GM19395 (cell line): ENCODE measurements around the gene DUSP18.
"Not testable (repeated sequence)": the region's sequence is repeated elsewhere in the genome, so short reads cannot be mapped to it uniquely, and the experiment has no call there.

Experiments used
- ATAC-seq: cut with Tn5 transposase; IDR thresholded peaks from one replicate; pipeline ENCODE4 v1.9.1; 2021; ENCODE audit warnings: mild to moderate bottlenecking, moderate library complexity; ENCODE audit not compliant: unreplicated experiment

DUSP18 gene

GRCh38 chr22:30667494-30668385 is at the start of gene DUSP18:
Gene DUSP18 (minus strand): TSS chr22:30667875. CDS start chr22:30664003, 3,872 bp downstream.
- ATAC-seq: peak; percentile 85

DNA sequence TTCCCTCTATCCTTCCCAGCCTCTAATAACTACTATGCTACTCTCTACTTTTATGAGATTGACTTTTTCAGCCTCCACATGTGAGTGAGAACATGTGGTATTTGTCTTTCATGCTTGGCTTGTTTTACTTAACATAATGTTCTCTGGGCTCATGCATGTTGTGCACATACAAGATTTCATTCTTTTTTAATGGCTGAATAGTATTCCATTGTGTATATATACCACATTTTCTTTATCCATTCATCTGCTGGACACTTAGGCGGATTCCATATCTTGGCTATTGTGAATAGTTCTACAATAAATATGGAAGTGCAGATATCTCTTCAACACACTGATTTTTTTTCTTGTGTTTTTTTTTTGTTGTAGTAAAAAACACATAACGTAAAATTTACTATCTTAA is 46.4 kb upstream of the DUSP18 start:
- no peak for ATAC-seq

DNA sequence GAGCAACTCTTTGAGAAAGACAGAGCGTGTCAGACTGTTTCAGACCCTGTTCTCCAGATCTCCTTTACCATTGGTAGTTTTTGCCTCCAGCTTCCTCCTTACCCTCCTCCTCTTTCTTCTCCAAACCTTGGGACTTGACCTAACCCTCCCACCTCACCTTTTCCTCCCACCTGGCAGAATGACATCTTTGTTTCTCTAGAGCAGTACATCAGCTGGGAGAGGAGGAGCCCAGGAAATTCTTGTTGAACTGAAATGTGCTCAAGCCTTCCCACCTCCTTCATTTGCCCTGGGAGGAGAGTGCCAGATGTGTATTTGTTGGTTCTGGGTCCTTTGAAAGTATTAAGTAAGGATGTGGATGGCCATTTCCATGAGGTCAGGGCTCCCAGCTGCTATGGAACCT is 44.4 kb upstream of the DUSP18 start:
- ATAC-seq: no peak

GRCh38 chr22:30709980-30710379 is 42.3 kb upstream of the DUSP18 start:
- ATAC-seq: not testable (repeated sequence)

DNA sequence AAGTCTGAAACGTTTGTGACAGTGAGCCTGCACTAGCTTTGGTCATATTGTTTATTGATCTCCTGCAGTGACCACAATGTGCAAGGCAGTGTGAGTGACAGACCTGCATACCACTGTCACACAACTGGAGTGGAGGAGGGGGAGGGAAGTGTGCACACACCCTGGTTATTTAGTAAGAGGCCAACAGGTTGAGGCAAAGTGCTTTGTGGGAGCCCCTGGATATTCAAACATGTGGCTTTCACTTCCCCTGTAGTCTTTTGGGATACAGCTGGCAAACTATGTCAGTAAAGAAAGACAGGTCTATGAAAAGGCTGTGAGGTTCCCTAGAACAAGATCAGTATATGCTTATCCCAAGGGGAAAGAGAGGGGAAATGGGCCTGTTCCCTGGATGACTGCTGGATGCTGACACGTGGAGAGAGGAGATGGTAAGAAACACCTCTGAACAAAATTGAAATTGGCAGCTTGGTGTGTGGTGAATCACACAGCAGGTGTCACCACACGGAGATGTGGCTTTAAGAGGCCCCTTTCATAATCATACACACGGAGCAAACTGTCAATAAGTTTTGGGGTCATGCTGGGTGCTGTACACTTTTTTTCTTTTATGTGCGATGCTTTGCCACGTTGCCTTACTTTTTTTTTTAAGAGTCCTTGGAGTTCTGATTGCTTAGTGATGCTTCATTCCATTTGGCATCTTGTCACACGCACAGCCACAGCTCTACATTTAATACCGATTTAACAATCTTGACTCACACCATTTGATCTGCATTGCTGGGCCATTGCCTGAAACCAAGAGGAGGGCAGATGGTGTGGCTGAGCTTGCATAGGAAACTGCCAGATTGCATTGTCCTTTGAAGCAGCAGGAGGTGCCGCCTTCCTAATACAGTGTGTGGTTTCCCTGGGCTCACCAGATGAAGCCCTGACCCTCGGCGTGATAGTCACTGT is 38.3 kb upstream of the DUSP18 start:
- peak; percentile 72 for ATAC-seq

DNA sequence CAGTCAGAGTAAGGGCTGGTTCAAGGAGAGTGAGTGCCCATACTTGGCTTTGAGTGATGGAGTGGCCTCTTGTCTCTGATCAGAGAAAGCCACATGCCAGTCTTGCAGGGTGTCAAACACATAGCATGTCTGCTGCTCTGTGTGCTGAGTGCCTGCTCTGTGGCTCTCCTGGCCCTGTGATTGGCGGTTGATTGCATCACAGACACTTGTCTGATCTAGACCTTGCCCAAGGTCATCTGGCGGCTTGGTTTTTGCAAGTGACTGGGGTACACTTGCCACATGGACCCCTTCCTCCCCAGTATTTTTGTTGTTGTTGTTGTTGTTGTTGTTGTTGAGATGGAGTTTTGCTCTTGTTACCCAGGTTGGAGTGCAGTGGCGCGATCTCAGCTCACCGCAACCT is 37.3 kb upstream of the DUSP18 start:
- ATAC-seq: no peak

- no peak for ATAC-seq
Measured at GRCh38 chr22:30702856-30703255, 35.2 kb upstream of the DUSP18 start.

GRCh38 chr22:30701872-30702271 is 34.2 kb upstream of the DUSP18 start:
- no peak for ATAC-seq

DNA sequence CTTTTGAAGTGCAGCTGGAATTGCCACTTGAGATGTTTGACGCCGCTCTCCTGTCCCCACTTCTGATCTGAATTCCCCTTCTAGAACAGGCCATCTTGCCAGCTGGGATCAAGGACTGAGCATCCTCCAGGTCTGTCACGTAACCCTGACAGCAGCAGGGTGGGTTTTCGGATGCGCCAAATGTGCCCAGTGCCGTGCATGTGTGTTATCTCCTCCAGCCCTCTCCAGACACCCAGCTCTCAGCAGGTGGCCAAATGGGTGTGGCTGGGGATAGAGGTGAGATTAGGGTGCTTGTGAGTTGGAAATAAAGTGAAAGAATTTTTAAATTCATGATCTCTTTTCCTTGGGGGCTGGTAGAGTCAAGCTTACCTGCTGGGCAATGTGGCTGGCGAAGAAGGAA is 30.3 kb upstream of the DUSP18 start:
- no peak for ATAC-seq

DNA sequence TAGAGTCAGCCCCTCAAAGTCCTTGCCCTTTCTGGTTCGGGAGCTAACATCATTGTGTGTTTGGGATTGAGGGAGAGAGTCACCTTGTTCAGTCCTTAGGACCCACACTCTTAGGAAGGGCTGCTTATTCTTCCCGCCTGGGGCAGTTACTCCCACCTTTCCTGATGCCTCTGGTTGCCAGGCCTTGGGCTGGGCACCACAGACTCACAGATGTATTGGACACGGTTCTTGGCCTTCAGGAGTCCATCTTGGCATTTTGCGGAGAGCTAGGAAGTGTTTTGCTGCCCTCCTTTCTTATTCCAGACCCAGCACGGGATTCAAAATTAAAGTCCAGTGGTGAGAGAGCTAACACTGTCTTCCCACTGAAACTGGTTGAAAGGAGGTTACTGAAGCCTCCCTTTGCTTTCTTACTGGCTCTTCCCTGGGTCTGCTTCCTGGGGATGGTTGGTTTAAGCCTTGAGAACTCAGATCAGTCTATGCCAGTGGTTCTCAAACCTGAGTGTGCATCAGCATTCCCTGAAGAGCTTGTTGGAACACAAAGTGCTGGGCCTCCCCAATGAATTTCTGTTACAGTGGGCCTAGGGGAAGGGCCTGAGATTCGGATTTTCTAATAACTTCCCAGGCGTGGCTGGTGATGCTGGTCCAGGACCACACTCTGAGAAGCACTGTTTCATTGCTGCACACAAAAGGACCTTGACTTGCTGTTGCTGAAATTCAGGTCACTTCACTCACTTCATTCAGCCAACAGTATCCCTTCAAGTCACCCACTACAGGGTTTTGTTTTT is 28.4 kb upstream of the DUSP18 start:
- ATAC-seq: no peak

DNA sequence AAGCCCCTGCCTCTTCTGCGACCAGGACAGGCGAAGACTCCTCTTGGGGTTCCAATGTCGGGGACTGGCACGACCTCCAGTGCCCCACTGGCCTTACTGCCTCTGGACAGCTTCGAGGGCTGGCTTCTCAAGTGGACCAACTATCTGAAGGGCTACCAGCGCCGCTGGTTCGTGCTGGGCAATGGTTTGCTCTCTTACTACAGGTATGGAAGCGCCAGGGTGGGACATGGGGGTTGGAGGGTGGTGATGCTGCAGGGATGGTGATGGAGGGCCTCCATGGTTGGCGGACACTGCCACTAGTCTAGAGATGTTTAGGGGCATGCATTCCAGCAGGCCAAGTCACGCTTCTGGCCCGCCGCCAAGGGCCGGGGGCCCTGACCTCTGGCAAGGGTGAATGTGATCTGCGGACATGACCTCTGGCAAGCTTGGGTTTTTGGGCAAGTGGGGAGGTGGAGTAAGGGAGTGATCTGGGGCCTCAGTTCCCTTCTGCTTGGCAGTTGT is 27.7 kb upstream of the DUSP18 start:
- no peak for ATAC-seq

GRCh38 chr22:30694640-30695350 is 27.1 kb upstream of the DUSP18 start, which contains the start of gene OSBP2:
Gene OSBP2 (plus strand): TSS chr22:30694874. CDS start chr22:30694910, 36 bp downstream.
- ATAC-seq: no peak

- ATAC-seq: no peak
Measured at GRCh38 chr22:30694171-30694639, 26.5 kb upstream of the DUSP18 start.

DNA sequence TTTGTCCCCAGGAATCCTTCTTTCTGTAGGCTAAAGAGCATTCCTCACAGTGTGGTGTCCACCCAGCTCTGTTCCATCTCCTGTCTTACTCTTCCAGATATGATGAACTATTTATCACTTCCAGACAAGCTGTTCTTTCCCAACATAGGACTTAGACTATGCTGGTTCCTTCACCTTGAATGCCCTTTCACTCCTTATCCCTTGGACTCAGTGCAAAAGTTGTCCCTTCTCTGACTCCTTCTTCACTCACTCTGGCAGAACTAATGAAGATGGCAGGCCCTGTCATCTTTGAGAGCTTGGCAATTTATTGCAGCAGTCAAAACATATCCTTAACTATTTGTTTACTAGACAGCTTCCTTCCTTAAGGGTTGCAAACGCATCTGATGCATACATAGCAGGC is 23.5 kb upstream of the DUSP18 start:
- no peak for ATAC-seq

DNA sequence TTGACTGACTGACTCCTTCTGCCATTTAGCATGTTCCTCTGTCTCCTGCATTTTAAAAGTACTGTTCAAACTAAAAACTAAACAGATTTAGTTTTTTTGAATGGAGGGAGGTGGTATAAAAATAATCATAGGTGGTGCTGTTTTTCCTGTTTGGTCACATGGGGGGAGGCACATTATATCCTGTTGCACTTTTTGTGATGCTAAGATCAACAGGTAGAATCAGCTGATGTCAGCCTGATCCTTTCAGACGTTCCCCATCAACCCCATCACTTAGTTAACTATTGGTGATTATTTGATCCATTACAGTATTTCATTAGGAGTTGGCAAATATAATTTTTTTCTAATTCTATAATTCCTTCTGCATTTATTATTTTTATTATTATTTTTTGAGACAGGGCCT is 21.9 kb upstream of the DUSP18 start:
- ATAC-seq: no peak

GRCh38 chr22:30687358-30687757 is 19.7 kb upstream of the DUSP18 start:
- no peak for ATAC-seq

- no peak for ATAC-seq
Measured at GRCh38 chr22:30685178-30685577, 17.5 kb upstream of the DUSP18 start.

DNA sequence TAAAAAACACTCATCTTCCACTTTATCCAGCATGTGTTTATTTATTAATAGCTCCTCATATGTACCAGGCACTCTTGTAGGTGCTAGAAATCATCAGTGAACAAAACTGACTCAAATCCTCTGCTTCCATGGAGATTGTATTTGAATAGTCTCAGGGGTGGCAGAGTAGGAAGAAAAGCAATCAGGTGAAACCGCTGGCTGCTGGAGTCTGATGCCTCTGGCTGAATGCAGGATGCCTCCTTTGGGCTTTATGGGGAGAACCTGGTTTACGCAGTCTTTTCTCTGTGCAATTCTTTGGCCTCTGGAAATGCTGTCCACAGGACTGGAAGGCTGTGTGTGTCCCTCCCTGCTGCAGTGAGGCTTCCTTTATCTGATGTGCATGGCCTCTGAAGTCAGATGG is 14.2 kb upstream of the DUSP18 start:
- ATAC-seq: no peak

DNA sequence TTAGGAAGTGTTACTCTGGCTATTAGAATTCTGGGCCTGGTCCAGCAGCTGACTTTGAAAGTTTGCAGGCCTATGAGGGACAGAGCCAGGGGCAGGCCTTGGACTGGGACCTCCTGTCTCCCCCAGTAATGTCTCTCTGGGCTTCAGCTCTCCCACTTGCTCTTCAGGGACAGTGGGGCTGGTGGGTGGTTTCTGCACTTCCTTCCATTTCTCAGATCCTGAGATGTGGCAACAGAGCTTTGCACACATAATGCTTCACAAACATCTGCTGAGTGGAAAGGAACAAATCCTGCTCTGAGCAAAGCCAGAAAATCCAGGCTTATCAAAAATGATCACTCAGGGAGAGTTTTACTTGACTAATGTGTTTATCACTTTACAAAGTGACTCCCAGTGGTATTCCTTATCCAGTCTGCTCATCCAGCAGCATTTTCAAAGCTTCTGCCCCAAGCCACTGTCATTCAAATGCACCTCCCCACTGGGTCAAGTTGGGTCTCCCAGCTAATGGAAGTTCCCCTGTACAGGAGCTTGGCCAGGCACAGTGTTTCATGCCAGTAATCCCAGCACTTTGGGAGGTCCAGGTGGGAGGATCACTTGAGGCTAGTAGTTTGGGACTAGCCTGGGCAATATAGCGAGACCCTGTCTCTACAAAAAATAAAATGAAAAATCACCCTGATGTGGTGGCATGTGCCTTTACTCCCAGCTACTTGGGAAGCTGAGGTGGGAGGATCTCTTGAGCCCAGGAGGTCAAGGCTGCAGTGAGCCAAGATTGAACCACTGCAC is 13.5 kb upstream of the DUSP18 start:
- ATAC-seq: no peak
